ENCODE data around the gene LSAMP.

Gene LSAMP

GRCh38 chr3:115937054-115937453, 508.2 kb downstream of the LSAMP start:
- H3K27me3 ChIP-seq (replicated peaks; ENCODE audit: control insufficient read depth, insufficient read depth, low read length), result no peaks in the 10 kb centered on the region; the same call in none of the 2 replicates
- DNase-seq (ENCODE audit: extremely low read depth, insufficient read length), result no peak
- H3K36me3 ChIP-seq (ENCODE audit: control insufficient read depth, insufficient read depth, low read length), result no peaks in the 10 kb centered on the region
- TF ChIP-seq CTCF (IDR thresholded peaks at IDR 0.05; ENCODE audit: insufficient read depth, low read length, poor library complexity, severe bottlenecking), result peak; percentile 52
- no peak overlapping the region for H3K4me3 ChIP-seq (replicated peaks; ENCODE audit: low read depth, low read length)

GRCh38 chr3:115932807-115933206, 512.5 kb downstream of the LSAMP start:
- DNase-seq (ENCODE audit: extremely low read depth, insufficient read length), result peak; percentile 22
- Histone ChIP-seq H3K27me3 (replicated peaks; ENCODE audit: control insufficient read depth, insufficient read depth, low read length) (no peaks in the 10 kb centered on the region; the same call in none of the 2 replicates), H3K4me3 (replicated peaks; ENCODE audit: low read depth, low read length) (no peak overlapping the region), H3K36me3 (ENCODE audit: control insufficient read depth, insufficient read depth, low read length) (no peaks in the 10 kb centered on the region)
- no peak for TF ChIP-seq CTCF (IDR thresholded peaks at IDR 0.05; ENCODE audit: insufficient read depth, low read length, poor library complexity, severe bottlenecking)

- Histone ChIP-seq H3K27me3 (replicated peaks; ENCODE audit: control insufficient read depth, insufficient read depth, low read length) (no peaks in the 10 kb centered on the region; the same call in none of the 2 replicates), H3K4me3 (replicated peaks; ENCODE audit: low read depth, low read length) (no peak overlapping the region), H3K36me3 (ENCODE audit: control insufficient read depth, insufficient read depth, low read length) (no peaks in the 10 kb centered on the region)
- no peak for TF ChIP-seq CTCF (IDR thresholded peaks at IDR 0.05; ENCODE audit: insufficient read depth, low read length, poor library complexity, severe bottlenecking)
- no peak for DNase-seq (ENCODE audit: extremely low read depth, insufficient read length)
These were observed 513.7 kb downstream of the LSAMP start for GRCh38 chr3:115931581-115931980.

GRCh38 chr3:115930922-115931321, 514.4 kb downstream of the LSAMP start:
- no peaks in the 10 kb centered on the region; the same call in none of the 2 replicates for H3K27me3 ChIP-seq (replicated peaks; ENCODE audit: control insufficient read depth, insufficient read depth, low read length)
- TF ChIP-seq CTCF (IDR thresholded peaks at IDR 0.05; ENCODE audit: insufficient read depth, low read length, poor library complexity, severe bottlenecking), result no peak
- DNase-seq (ENCODE audit: extremely low read depth, insufficient read length), result peak; percentile 27
- H3K36me3 ChIP-seq (ENCODE audit: control insufficient read depth, insufficient read depth, low read length), result no peaks in the 10 kb centered on the region
- H3K4me3 ChIP-seq (replicated peaks; ENCODE audit: low read depth, low read length), result no peak overlapping the region

GRCh38 chr3:115930168-115930567, 515.1 kb downstream of the LSAMP start:
- peak overlapping the region; percentile 17; the same call in 1 of the 2 replicates for H3K4me3 ChIP-seq (replicated peaks; ENCODE audit: low read depth, low read length)
- DNase-seq (ENCODE audit: extremely low read depth, insufficient read length), result no peak
- H3K36me3 ChIP-seq (ENCODE audit: control insufficient read depth, insufficient read depth, low read length), result no peaks in the 10 kb centered on the region
- no peaks in the 10 kb centered on the region; the same call in 1 of the 2 replicates for H3K27me3 ChIP-seq (replicated peaks; ENCODE audit: control insufficient read depth, insufficient read depth, low read length)
- TF ChIP-seq CTCF (IDR thresholded peaks at IDR 0.05; ENCODE audit: insufficient read depth, low read length, poor library complexity, severe bottlenecking), result no peak

GRCh38 chr3:115928376-115928775, 516.9 kb downstream of the LSAMP start:
- Histone ChIP-seq H3K4me3 (replicated peaks; ENCODE audit: low read depth, low read length) (no peak overlapping the region), H3K27me3 (replicated peaks; ENCODE audit: control insufficient read depth, insufficient read depth, low read length) (no peaks in the 10 kb centered on the region), H3K36me3 (ENCODE audit: control insufficient read depth, insufficient read depth, low read length) (no peaks in the 10 kb centered on the region)
- no peak for TF ChIP-seq CTCF (IDR thresholded peaks at IDR 0.05; ENCODE audit: insufficient read depth, low read length, poor library complexity, severe bottlenecking)
- DNase-seq (ENCODE audit: extremely low read depth, insufficient read length), result no peak

All from GM06990 (cell line).